NCI-H526 (cell line): ENCODE measurements around the gene GPR158.

Experiments
- DNase-seq, 2 experiments: peaks; one replicate each; lab custom pipeline; 2025; lab: John Stamatoyannopoulos, UW

The GPR158 gene

GRCh38 chr10:25498645-25499044, 323.8 kb downstream of the GPR158 start:
- no peak for DNase-seq

- no peak for DNase-seq
Observed at GRCh38 chr10:25501912-25502311, 327.1 kb downstream of the GPR158 start.

- no peak for DNase-seq
Observed at GRCh38 chr10:25502453-25502852, 327.7 kb downstream of the GPR158 start.

- DNase-seq = no peak
Observed at GRCh38 chr10:25504306-25504705, 329.5 kb downstream of the GPR158 start.

GRCh38 chr10:25504838-25505237, 330.0 kb downstream of the GPR158 start:
- no peak for DNase-seq

- DNase-seq = no peak
Observed at GRCh38 chr10:25505466-25505865, 330.7 kb downstream of the GPR158 start.

GRCh38 chr10:25506821-25507335, 332.1 kb downstream of the GPR158 start:
- no peak for DNase-seq

- no peak for DNase-seq
Observed at GRCh38 chr10:25508112-25508815, 333.5 kb downstream of the GPR158 start.

GRCh38 chr10:25509151-25509550, 334.4 kb downstream of the GPR158 start:
- no peak for DNase-seq

- no peak for DNase-seq
Observed at GRCh38 chr10:25522294-25522693, 347.5 kb downstream of the GPR158 start.

- peak in 1 of 2 experiments; percentile 13 for DNase-seq
Observed at GRCh38 chr10:25522946-25523608, 348.3 kb downstream of the GPR158 start.

GRCh38 chr10:25530306-25530705, 355.5 kb downstream of the GPR158 start:
- DNase-seq = no peak

GRCh38 chr10:25531457-25532061, 356.8 kb downstream of the GPR158 start:
- DNase-seq = no peak

- no peak for DNase-seq
Observed at GRCh38 chr10:25532213-25532612, 357.4 kb downstream of the GPR158 start.

- DNase-seq = no peak
Observed at GRCh38 chr10:25536027-25536426, 361.2 kb downstream of the GPR158 start.

- DNase-seq = no peak
Observed at GRCh38 chr10:25547382-25547781, 372.6 kb downstream of the GPR158 start.

GRCh38 chr10:25552283-25552919, 377.6 kb downstream of the GPR158 start:
- no peak for DNase-seq

- DNase-seq = no peak
Observed at GRCh38 chr10:25555865-25556264, 381.1 kb downstream of the GPR158 start.

GRCh38 chr10:25556457-25556856, 381.7 kb downstream of the GPR158 start:
- no peak for DNase-seq

GRCh38 chr10:25557136-25557535, 382.3 kb downstream of the GPR158 start:
- DNase-seq = no peak

GRCh38 chr10:25561758-25562157, 387.0 kb downstream of the GPR158 start:
- DNase-seq = no peak

- DNase-seq = no peak
Observed at GRCh38 chr10:25562547-25562946, 387.7 kb downstream of the GPR158 start.

GRCh38 chr10:25564351-25564750, 389.6 kb downstream of the GPR158 start:
- DNase-seq = no peak
